NCI-H128 (cell line): ENCODE data around the gene SPSB2.
A peak's percentile ranks its signal among the peaks of the same experiment; 100 is the strongest.

Source experiments
- DNase-seq: peaks from one replicate; lab custom pipeline; 2025; ENCODE audit not compliant: unreplicated experiment; lab: John Stamatoyannopoulos, UW

SPSB2 gene

GRCh38 chr12:6833189-6833890 lies 39.8 kb downstream of the SPSB2 start:
- no peak for DNase-seq

- DNase-seq: no peak
Measured at GRCh38 chr12:6832125-6832524, 41.0 kb downstream of the SPSB2 start.

- no peak for DNase-seq
Measured at GRCh38 chr12:6831450-6831995, 41.6 kb downstream of the SPSB2 start.

GRCh38 chr12:6830999-6831398 lies 42.1 kb downstream of the SPSB2 start:
- no peak for DNase-seq

DNA sequence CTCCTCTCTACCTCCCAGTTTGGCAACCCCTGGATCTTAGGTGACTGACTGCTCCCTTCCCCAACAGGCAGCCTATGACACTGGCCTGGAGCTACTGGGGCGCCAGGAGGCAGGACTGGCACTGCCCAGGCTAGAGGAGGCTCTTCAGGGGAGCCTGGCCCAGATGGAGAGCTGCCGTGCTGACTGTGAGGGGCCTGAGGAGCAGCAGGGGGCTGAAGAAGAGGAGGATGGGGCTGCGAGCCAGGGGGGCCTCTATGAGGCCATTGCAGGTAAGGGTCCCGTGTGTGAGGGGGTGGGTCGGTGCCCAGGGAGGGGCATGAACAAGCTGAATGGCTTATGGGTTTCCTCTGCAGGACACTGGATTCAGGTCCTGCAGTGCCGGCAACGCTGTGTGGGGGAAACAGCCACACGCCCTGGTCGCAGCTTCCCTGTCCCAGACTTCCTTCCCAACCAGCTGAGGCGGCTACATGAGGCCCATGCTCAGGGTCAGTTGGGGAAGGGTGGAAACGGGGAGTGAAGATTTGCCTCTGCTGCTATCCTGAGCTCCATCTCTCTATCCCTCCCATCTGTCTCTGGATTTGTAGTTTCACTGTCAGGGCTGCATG lies 42.7 kb downstream of the SPSB2 start:
- DNase-seq: no peak

DNA sequence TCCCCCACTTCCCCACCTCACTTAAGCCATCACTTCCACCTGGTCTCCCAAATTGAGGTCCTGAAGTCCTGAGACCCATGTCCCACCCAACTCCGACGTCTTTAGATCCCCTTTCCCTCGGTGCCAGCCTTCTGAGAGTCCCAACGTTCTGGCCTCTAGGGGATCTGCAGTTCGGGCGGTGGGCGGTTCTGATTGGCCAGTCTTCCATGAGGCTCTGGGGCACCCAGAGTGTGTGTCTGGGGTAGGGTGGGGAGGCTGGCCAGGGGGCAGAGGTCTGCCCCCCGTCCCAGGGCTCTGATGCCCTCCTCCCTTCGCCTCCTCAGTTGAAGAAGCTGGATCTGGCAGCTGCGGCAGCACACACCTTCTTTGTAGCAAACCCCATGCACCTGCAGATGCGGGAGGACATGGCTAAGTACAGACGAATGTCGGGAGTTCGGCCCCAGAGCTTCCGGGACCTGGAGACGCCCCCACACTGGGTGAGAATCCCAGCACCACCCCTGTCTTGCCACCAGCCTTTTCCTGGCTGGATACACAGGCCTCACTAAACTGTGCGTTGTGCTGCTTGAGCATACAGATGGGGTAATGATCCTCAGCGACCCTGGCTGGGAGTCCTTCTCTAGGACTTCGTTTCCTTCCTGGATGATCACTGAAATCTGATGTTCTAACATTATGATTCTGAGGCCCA lies 43.4 kb downstream of the SPSB2 start:
- no peak for DNase-seq

DNA sequence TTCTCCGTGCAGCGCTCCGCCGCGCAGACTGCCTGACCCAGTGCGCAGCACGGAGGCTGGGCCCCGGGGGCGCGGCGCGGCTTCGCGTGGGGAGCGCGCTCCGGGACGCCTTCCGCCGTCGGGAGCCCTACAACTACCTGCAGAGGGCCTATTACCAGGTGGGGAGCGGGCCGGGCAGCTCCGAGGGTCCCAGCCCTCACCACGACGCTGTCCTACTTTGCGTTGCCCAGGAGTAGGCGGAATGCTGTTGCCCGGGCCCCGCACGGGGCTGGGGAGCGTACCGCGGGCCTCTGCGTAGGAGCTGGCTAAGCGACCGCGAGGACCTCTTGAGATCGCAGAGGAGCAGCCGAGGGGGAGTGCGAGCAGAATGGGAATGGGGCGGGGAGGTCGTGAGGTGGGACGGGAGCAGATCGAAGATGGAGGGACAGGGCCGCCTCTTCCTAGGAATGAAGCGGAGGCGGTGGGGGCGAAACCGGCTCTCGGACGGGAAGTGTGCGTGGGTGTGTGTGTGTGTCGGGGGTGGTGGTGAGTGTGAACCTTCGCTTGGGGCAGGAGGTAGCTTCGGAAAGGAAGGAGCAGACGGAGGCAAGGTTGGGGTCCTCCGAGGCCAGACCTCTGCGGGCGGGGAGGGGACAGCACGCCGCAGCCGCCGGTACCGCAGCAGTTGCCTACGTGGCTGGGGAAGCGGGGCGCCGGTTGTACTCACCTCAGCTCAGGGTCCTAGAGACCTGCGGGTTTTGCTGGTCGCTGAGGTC lies 44.1 kb downstream of the SPSB2 start:
- peak; percentile 19 for DNase-seq

DNA sequence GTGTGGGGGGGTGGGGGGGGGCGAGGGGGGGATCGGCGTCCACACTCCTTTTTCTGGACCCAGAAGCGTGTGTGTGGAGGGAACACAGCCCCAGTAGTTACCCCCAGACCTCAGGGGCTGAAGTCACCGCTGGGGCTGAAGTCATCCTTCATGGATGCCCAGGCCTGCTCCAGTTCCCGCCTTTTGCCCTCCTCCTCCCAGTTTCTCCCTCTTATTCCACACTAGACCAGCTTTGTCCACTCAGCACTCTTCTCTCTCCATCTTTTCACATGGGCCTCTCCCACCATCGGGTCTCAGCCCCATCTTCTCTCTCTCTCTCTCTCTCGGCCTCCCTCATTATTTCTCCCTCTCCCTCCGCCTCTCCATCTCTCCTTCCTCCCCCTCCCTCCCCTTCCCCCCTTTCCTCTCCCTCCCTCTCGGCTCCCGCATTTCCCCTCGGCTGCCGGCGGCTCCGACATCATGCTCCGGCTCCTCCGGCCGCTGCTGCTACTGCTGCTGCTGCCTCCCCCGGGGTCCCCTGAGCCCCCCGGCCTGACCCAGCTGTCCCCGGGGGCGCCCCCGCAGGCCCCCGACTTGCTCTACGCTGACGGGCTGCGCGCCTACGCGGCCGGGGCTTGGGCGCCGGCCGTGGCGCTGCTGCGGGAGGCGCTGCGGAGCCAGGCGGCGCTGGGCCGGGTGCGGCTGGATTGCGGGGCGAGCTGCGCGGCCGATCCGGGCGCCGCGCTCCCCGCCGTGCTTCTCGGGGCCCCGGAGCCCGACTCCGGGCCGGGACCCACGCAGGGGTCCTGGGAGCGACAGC lies 44.9 kb downstream of the SPSB2 start, which contains the start of gene P3H3:
Gene P3H3, plus strand, starts transcription at position 426 of the 799 bp plus-strand sequence. Its CDS starts 34 bp downstream, at position 460.
- DNase-seq: no peak

DNA sequence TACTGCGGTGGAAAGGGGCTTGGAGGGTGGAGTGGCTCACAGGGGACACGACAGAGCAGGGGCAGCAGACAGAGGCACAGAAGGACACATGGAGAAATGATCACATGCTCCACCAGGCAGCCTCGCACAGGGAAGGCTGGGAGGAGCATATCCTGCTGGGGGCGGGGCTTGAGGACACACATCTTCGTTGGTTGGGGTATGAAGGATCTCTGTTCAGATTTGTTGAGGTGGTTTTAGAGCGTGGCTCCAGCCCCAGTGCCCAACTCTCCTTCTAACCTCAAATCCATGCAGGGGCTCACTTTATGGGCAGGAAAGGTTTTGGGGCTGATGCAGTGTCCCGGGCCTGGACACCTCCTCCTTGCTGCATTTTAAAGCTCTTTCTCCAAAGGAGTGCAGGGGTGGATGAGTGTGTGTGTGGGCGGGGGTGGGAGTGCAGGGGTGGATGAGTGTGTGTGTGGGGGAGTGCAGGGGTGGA lies 45.6 kb downstream of the SPSB2 start:
- peak; percentile 82 for DNase-seq

- DNase-seq: no peak
Measured at GRCh38 chr12:6826734-6827436, 46.2 kb downstream of the SPSB2 start.

DNA sequence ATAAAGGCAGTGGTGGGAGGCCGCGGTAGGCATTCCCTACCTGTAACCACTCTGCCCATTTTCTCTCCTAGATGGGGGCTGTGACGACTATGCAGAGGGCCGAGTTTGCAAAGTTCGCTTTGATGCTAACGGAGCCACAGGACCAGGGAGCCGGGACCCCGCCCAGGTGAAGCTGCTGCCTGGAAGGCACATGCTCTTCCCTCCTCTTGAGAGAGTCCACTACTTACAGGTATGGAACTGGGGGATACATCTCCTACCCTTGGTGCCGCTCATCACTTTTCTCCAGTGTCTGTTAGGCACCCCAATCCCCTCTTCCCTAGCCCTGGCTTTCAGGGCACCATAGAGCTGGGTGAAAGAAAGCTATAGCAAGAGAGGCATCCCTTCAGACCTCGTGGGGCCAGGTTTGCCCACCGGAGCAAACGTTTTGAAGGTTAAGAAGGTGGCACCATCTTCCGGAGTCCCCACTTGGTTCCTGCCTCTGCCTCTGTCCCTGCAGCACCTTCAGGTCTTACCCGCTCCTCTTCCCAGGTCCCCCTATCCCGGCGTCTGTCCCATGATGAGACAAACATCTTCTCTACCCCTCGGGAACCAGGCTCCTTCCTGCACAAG lies 46.9 kb downstream of the SPSB2 start:
- DNase-seq: no peak

DNA sequence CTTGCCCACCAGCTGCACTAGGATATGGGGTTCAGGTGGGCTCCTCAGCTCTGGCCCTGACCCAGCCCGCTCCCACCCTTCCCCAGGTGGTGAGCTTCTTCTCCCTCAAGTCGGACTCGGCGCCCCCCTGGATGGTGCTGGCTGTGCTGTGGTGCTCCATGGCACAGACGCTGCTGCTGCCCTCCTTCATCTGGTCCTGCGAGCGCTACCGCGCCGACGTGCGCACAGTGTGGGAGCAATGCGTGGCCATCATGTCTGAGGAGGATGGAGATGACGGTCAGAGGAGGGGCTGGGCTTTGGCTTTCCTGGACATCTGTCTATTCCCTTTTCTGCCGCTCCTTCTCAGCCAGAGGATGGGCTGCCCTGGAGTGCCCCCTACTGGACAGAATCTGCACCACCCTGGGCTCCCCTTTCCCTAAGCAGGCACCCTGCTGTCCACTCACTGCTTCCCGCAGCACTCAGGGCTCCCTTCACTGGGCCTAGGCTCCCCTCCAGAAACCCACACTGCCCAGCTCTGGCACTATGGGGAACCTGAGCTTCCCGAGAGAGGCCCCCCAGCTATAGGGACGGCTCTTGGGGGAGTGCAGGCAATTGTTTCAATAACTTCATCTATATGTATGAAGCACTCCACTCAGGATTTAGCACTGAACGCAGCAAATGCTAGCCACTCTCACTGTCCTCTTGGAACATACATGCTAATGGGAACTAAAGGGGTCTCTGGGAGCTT lies 47.5 kb downstream of the SPSB2 start:
- DNase-seq: peak; percentile 84

- no peak for DNase-seq
Measured at GRCh38 chr12:6824901-6825381, 48.2 kb downstream of the SPSB2 start.

- DNase-seq: no peak
Measured at GRCh38 chr12:6824085-6824775, 48.9 kb downstream of the SPSB2 start.

GRCh38 chr12:6823182-6824084 lies 49.7 kb downstream of the SPSB2 start:
- no peak for DNase-seq

GRCh38 chr12:6822426-6823135 lies 50.5 kb downstream of the SPSB2 start:
- no peak for DNase-seq
